Hematopoietic multipotent progenitor cell treated with erythropoietin and hydrocortisone succinate and interleukin-3 and kit ligand, for 4 days (in vitro differentiated cells): ENCODE data around the gene GATA2.

Source experiments
- DNase-seq: peaks from one replicate; pipeline ENCODE4 v3.0.0-alpha.2; 2015

The GATA2 gene

GRCh38 chr3:128432301-128432970 lies 60.6 kb downstream of the GATA2 start:
- DNase-seq: no peak

- DNase-seq: no peak
Measured at GRCh38 chr3:128431803-128432300, 61.1 kb downstream of the GATA2 start.

- no peak for DNase-seq
Measured at GRCh38 chr3:128430731-128431130, 62.3 kb downstream of the GATA2 start.

- DNase-seq: no peak
Measured at GRCh38 chr3:128430301-128430700, 62.7 kb downstream of the GATA2 start.

- no peak for DNase-seq
Measured at GRCh38 chr3:128429751-128430150, 63.2 kb downstream of the GATA2 start.
